B cell (primary cell): ENCODE results near the gene RBL1.

ENCODE experiments used
- EZH2 ChIP-seq: IDR thresholded peaks from 2 replicates; pipeline ENCODE4 v1.6.1; 2012; ENCODE audit warnings: borderline replicate concordance, low read depth, mild to moderate bottlenecking, moderate library complexity, low read length; ENCODE audit not compliant: insufficient read depth, poor library complexity, severe bottlenecking
- TF ChIP-seq, protein P1 (sequence below): fragments of 200-600 bp; IDR thresholded peaks from one replicate; pipeline ENCODE4 v1.8.0; 2022; ENCODE audit warnings: antibody characterized with exemption, mild to moderate bottlenecking

DNA sequence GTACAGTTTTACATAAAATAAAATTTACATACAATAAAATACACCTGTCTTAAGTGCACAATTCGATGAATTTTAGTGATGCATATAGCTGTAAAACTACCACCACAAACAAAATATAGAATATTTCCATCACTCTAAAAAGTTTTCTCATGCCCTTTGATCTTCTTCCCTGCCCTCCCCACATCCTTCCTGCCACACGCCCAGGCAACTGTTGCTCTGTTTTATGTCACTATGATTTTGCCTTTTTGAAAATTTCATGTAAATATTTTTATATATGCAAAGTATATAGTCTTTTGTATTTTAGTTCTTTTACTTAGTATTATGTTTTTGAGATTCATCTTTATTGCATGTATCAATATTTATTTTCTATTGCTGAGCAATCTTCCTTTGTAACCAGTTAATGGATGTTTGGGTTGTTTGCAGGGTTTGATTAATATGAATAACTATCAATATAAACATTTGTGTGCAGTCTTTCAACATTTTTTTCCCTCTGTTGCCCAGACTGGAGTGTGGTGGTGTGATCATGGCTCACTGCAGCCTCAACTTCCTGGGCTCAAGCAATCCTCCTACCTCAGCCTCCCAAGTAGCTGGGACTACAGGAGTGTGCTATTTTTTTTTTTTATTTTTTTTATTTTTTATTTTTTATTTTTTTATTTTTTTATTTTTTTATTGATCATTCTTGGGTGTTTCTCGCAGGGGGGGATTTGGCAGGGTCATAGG is 120.5 kb downstream of the RBL1 start:
- TF ChIP-seq EZH2 = no peak
- TF ChIP-seq, protein P1, sequence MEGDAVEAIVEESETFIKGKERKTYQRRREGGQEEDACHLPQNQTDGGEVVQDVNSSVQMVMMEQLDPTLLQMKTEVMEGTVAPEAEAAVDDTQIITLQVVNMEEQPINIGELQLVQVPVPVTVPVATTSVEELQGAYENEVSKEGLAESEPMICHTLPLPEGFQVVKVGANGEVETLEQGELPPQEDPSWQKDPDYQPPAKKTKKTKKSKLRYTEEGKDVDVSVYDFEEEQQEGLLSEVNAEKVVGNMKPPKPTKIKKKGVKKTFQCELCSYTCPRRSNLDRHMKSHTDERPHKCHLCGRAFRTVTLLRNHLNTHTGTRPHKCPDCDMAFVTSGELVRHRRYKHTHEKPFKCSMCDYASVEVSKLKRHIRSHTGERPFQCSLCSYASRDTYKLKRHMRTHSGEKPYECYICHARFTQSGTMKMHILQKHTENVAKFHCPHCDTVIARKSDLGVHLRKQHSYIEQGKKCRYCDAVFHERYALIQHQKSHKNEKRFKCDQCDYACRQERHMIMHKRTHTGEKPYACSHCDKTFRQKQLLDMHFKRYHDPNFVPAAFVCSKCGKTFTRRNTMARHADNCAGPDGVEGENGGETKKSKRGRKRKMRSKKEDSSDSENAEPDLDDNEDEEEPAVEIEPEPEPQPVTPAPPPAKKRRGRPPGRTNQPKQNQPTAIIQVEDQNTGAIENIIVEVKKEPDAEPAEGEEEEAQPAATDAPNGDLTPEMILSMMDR = no peak
